HG03045 (cell line): Measurements from ENCODE around the gene LINGO3.

Source experiments
- ATAC-seq: cut with Tn5 transposase; IDR thresholded peaks from one replicate; pipeline ENCODE4 v1.9.1; 2021; ENCODE audit warnings: mild to moderate bottlenecking, moderate library complexity; ENCODE audit not compliant: unreplicated experiment

LINGO3 gene

DNA sequence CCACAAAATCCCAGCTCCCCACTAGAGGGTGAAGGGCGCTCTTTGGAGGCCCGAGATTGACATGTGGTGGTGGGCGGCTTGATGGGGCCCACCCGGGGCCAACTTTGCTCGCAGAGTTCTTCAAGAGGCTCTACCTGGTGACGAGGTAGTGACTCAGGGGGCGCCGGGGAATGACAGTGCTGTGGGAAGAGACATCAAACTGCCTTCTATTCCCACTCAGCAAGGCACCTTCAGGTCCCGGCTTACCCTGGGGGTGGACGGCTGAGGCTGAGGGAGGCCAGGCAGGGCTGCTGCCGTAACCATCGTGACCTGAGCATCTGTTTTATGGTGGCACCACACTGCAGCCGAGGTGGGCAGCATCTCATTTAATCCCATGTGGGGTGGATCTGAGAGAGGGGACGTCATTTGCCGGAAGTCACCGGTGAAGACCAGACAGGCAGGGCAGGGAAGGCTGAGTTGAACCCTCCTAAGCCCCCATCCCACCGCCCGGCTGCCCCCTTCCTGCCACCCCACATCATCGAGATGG lies 1.6 kb downstream of the LINGO3 start:
- no peak for ATAC-seq

DNA sequence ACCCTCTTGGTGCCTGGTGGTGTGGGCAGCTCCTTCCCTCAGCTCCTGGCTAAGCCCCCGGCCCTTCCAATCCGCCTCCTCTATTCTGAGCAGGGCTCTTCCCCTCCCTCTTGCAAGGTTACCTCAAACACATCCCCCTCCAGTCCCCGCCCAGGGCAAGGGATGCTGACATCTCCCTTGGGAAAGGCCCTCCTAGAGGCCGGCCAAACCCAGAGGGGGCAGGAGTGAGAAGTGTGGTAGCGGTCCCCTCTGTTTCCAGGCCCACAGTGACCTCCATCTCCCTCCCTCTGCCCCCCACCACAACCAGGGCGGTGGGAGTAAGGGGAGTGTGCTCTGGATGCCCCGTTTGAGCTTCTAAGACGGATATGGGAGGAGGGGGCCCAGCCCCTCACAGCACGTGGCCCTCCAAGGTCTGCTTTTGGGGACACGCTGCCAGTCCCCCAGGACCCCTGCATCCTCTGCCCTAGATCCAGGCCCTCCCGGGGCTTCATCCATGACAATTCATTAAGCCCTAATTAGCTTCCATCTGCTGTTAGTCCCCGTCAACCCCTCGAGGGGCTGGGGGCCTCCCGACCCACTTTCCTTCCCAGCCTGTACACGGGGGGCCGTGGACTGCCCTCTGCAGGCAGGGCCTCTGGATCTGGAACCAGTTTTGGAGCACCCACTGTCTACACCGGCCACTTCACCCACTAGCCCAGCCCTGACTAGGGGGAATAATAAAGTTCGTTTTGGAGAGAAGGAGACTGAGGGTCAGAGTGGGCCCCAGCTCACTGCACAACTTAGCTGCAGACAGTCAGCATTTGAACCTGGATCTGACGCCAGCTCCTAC lies 2.3 kb downstream of the LINGO3 start:
- ATAC-seq = no peak

- ATAC-seq = no peak
Measured at GRCh38 chr19:2303211-2303798, 4.6 kb downstream of the LINGO3 start.

GRCh38 chr19:2302319-2303210 lies 5.4 kb downstream of the LINGO3 start:
- no peak for ATAC-seq

GRCh38 chr19:2300533-2300932 lies 7.4 kb downstream of the LINGO3 start:
- no peak for ATAC-seq

DNA sequence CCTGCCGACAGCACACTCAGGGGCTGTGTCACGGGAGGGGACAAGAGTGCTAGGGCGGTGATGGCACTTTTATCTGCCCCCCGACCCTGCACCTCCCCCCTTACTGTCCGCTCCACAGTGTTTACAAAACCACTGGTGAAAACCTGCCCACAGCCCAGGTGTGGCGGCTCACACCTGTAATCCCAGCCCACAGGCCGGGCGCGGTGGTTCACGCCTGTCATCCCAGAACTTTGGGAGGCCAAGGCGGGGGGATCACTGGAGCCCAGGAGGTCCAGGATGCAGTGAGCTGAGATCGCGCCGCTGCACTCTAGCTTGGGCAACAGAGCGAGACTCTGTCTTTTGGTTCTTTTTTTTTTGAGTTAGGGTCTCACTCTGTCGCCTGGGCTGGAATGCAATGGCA lies 11.8 kb downstream of the LINGO3 start:
- no peak for ATAC-seq

- ATAC-seq = no peak
Measured at GRCh38 chr19:2294687-2295335, 13.1 kb downstream of the LINGO3 start.

- ATAC-seq = no peak
Measured at GRCh38 chr19:2291185-2291751, 16.7 kb downstream of the LINGO3 start.

DNA sequence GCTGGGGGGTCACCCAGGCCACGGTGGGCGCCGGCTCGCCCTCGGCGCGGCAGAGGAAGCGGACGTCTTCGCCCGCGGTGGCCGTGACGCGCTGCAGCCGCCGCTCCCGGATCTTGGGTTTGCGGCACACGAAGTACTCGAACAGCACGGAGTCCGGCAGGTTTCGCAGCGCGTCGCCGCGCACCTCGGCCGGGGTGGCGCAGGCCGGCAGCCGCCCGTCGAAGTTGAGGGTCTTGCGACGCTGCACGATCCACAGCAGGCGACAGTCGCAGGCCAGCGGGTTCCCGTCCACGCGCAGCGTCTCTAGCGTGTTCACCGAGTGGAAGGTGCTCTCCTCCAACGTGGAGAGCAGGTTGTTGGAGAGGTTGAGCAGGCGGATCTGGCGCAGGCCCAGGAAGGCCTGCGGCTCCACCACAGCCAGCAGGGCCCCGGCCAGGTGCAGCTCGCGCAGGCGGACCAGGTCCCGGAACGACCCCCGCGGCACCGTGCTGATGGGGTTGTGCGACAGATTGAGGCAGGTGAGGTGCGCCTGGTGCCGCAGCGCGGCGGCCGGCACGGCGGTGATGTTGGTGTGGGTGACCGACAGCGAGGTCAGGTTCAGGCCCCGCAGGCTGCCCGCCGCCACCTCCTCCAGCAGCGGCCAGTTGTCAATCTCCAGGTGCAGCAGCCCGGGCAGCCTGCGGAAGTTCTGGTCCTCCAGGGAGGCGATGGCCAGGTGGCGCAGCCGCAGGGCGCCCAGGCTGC lies 17.3 kb downstream of the LINGO3 start:
- no peak for ATAC-seq

GRCh38 chr19:2289714-2290435 lies 18.1 kb downstream of the LINGO3 start:
- no peak for ATAC-seq

DNA sequence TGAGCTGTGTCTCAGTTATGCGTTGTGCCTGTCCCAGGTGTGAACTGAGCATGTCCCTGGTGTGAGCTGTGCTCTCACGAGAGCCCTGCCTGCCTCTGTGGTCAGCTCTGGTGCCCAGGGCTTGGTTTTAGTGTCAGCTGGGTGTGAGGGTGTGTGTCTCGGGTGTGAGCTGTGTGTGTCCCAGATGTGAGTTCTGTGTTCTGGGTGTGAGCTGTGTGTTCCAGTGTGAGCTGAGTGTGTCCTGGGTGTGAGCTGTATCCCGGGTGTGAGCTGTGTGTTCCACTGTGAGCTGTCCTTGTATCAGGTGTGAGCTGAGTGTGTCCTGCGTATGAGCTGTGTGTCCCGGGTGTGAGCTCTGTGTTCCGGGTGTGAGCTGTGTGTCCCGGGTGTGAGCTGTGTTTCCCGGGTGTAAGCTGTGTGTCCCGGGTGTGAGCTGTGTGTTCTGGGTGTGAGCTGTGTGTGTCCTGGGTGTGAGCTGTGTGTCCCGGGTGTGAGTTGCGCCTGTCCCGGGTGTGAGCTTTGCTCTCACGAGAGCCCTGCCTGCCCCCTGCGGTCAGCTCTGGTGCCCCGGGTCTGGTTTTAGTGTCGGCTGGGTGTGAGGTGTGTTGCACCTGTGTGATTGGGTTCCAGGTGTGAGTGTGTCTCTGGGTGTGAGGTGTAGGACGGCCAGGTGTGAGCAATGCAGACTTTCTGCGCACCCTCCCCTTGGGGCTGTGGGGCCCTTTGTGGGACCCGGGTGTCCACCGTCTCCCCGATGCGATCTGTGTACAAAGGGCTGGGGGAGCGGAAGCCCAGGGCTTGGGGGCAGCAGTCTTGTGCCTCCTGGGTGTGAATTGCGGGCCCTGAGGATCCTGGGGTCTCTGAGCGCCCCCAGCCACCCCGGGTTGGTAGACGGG lies 18.9 kb downstream of the LINGO3 start:
- ATAC-seq = no peak

- ATAC-seq = no peak
Measured at GRCh38 chr19:2288338-2288817, 19.6 kb downstream of the LINGO3 start.

DNA sequence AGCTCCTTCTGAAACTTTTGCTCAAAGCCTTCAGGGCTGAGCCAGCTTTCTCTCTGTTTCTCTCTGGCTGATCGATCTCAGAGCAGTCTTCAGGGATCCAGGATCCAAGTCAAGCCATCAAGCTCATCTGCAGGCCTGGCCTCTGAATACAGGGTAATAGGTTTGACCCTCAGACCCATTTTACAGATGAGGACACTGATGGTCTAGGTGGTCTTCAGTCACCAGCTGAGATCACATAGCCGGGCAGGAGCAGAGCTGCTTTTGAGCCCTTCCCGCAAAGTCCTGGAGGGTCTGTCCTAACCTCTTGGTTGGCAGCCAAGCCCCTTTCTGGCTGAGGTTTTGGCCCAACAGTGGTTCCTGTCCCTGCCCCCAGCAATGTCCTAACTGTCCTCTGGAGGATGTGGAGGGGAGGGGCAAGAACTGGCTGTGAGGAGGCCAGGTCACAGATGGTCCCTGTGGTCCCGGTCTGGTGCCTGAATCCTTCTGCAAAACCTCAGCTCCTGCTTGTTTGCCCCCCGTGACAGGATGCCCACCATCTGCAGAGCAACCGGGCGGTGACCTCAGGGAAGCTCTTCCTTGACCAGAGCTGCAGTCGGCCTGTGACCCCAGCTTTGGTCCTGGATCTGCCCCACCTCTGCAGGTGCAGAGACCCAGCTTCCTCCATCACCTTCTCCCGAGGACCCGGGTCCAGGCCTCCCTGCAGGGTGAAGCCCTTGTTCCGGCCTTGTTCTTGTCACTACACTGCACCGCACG lies 20.2 kb downstream of the LINGO3 start:
- ATAC-seq = no peak

DNA sequence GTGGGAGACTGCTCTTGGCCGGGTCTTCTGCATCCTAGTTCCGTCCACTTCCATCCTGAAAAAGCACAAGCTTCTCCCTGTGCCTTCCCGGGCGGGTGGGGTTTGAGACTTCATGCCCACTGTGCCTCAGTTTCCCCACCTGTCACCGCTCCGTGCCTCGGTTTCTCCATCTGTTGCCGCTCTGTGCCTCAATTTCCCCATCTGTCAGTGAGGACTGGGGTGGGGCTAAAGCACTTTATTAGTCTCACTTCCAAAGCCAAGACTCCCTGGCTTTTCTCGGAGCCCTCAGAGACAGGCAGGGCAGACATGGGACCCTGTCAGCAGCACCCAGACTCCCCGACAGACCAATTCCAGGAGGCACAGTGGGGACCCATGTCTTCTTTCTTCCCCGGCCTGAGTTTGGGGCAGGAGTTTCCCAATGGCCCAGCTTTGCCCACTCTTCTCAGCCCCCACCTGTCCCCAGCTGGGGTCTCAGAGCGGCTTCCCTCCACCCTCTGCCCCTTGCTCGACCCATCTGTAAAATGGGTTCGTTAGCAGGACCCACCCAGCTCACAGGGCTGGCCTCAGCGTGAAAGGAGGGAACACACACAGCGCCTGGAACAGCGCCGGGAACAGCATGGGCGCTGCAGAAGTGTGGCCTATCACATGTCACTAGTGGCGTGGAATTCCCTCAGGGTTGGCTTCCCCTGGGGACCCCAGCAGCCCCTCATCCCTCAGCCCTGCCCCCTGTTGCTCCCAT lies 21.4 kb downstream of the LINGO3 start:
- ATAC-seq = no peak

DNA sequence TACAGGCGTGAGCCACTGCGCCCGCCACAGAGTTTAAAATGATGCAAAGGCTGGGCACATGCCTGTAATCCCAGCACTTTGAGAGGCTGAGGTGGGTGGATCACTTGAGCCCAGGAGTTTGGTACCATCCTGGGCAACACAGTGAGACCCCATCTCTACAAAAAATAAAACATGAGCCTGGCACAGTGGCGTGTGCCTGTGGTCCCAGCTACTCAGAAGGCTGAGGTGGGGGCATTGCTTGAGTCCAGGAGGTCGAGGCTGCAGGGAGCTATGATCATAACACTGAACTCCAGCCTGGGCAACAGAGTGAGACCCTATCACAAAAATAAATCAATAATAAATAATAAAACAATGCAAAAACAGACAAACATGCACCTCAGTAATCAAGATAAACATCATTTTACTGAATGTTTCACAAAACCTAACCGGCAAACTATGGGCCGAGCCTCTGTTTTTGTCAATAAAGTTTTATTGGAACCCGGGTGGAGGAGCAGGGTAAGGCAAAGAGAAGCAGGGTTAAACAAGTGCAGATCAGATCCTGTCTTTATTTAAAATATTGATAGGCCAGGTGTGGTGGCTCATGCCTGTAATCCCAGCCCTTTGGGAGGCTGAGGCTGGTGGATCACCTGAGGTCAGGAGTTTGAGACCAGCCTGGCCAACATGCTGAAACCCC lies 24.0 kb downstream of the LINGO3 start:
- ATAC-seq = no peak

GRCh38 chr19:2282862-2283237 lies 25.1 kb downstream of the LINGO3 start:
- no peak for ATAC-seq
